RWPE1 (cell line): ENCODE data around the gene DYNC1I1.

Source experiments
- CTCF ChIA-PET: fragments of 350-600 bp; sonication (Branson Sonifier 250); formaldehyde crosslinking; extraction: SDS; loops from one replicate; lab custom pipeline; 2021; lab: Yijun Ruan, JAX
- POLR2A ChIA-PET: fragments of 400-600 bp; formaldehyde crosslinking; extraction: SDS; loops from one replicate; lab custom pipeline; 2020; ENCODE audit warnings: antibody characterized with exemption; ENCODE audit not compliant: low non-redundant PET; lab: Yijun Ruan, JAX
- DNase-seq: peaks from one replicate; pipeline ENCODE4 v3.0.0; 2012; ENCODE audit warnings: low spot score
- H3K27ac ChIP-seq: fragments of 450-650 bp; 2 replicates; pipeline ENCODE4 v1.5.1; 2017
- CTCF ChIP-seq: fragments of 450-650 bp; conservative IDR thresholded peaks from 2 replicates; pipeline ENCODE4 v1.5.1; 2017; ENCODE audit warnings: low read depth, mild to moderate bottlenecking

DYNC1I1 gene

GRCh38 chr7:95859429-95859828 lies 87.1 kb downstream of the DYNC1I1 start:
- POLR2A ChIA-PET = no interaction called here
- DNase-seq = no peak
- CTCF ChIA-PET = no interaction called here
- no peak for TF ChIP-seq CTCF
- H3K27ac ChIP-seq = no peak overlapping the region

- TF ChIP-seq CTCF = no peak
- CTCF ChIA-PET = interaction anchor here (0.6 to 0.7 kb wide), 2 partner anchors 1163 to 1854 kb away, joined by 3 to 6 read pairs; no protein-coding TSS in a partner anchor
- POLR2A ChIA-PET = no interaction called here
- H3K27ac ChIP-seq = no peak overlapping the region
- no peak for DNase-seq
These were observed 88.7 kb downstream of the DYNC1I1 start for GRCh38 chr7:95861041-95861440.

GRCh38 chr7:95863623-95864022 lies 91.3 kb downstream of the DYNC1I1 start:
- ChIA-PET POLR2A (no interaction called here), CTCF (no interaction called here)
- no peak for TF ChIP-seq CTCF
- no peak overlapping the region for H3K27ac ChIP-seq
- no peak for DNase-seq

GRCh38 chr7:95865716-95866371 lies 93.5 kb downstream of the DYNC1I1 start:
- CTCF ChIA-PET = interaction anchor here (0.6 kb wide), 2 partner anchors 70 to 1497 kb away, joined by 4 read pairs; no protein-coding TSS in a partner anchor

GRCh38 chr7:95867309-95867708 lies 95.0 kb downstream of the DYNC1I1 start:
- H3K27ac ChIP-seq = no peak overlapping the region
- DNase-seq = no peak
- POLR2A ChIA-PET = no interaction called here
- CTCF ChIA-PET = interaction anchor here (0.6 to 1.2 kb wide), 3 partner anchors 18 to 144 kb away, joined by 3 to 4 read pairs (median 3); no protein-coding TSS in a partner anchor
- no peak for TF ChIP-seq CTCF

More at GRCh38 chr7:95865716-95866371, 93.5 kb downstream of the DYNC1I1 start:
- no peak overlapping the region for H3K27ac ChIP-seq
- no peak for DNase-seq
- TF ChIP-seq CTCF = no peak
- POLR2A ChIA-PET = no interaction called here

GRCh38 chr7:95871075-95871848 lies 98.9 kb downstream of the DYNC1I1 start:
- H3K27ac ChIP-seq = no peak overlapping the region
- ChIA-PET POLR2A (no interaction called here), CTCF (interaction anchor here (0.5 to 2.3 kb wide), 9 partner anchors 25 to 1335 kb away, joined by 3 to 20 read pairs (median 5); no protein-coding TSS in a partner anchor)
- TF ChIP-seq CTCF = peak; percentile 40
- peak; percentile 32 for DNase-seq
